GM15510 (cell line): ENCODE measurements around the gene GID8.

Experiments used
- POLR2A ChIP-seq: IDR thresholded peaks from 3 replicates; pipeline ENCODE4 v1.6.1; 2011; ENCODE audit warnings: borderline replicate concordance; ENCODE audit not compliant: insufficient read length; ENCODE audit errors: extremely low read depth

The GID8 gene

GRCh38 chr20:62898970-62899632 is 38.8 kb upstream of the GID8 start:
- no peak for TF ChIP-seq POLR2A

GRCh38 chr20:62899633-62900051 is 38.3 kb upstream of the GID8 start:
- TF ChIP-seq POLR2A: no peak

GRCh38 chr20:62900052-62900691 is 37.8 kb upstream of the GID8 start:
- no peak for TF ChIP-seq POLR2A

- no peak for TF ChIP-seq POLR2A
Measured at GRCh38 chr20:62900692-62901584, 37.0 kb upstream of the GID8 start.

GRCh38 chr20:62901891-62902290 is 36.1 kb upstream of the GID8 start:
- TF ChIP-seq POLR2A: no peak

- TF ChIP-seq POLR2A: no peak
Measured at GRCh38 chr20:62902926-62903615, 34.9 kb upstream of the GID8 start.

GRCh38 chr20:62905536-62906117 is 32.3 kb upstream of the GID8 start:
- TF ChIP-seq POLR2A: no peak

GRCh38 chr20:62906209-62906608 is 31.7 kb upstream of the GID8 start:
- no peak for TF ChIP-seq POLR2A

- no peak for TF ChIP-seq POLR2A
Measured at GRCh38 chr20:62906647-62907375, 31.1 kb upstream of the GID8 start.

- no peak for TF ChIP-seq POLR2A
Measured at GRCh38 chr20:62907384-62908317, 30.3 kb upstream of the GID8 start.

GRCh38 chr20:62908971-62909791 is 28.8 kb upstream of the GID8 start:
- TF ChIP-seq POLR2A: no peak

GRCh38 chr20:62910217-62910766 is 27.7 kb upstream of the GID8 start:
- no peak for TF ChIP-seq POLR2A
